HepG2 (cell line): ENCODE results near the gene JADE3. TPM values are rescaled to one million over a fixed set of nuclear protein-coding genes. Genes with fewer than 3 reads are reported as not detected.

Source experiments
- ATAC-seq: fragments of 200-7000 bp; cut with Tn5 transposase; 3 replicates; pipeline ENCODE4 v1.9.1; 2020; ENCODE audit warnings: mild to moderate bottlenecking, moderate library complexity
- BruUV-seq: library from RNA; stranded (reverse); fragments of 400-500 nt; replicated peaks from 2 replicates; lab custom pipeline; 2021; lab: Mats Ljungman, UMichigan
- CTCF ChIA-PET: fragments of 300-600 bp; formaldehyde crosslinking; extraction: SDS; loops from one replicate; lab custom pipeline; 2021; ENCODE audit warnings: low total read pairs, inconsistent platforms, low intra/inter-chr PET ratio; lab: Yijun Ruan, JAX
- POLR2A ChIA-PET: fragments of 350-600 bp; sonication (Branson Sonifier 250); formaldehyde crosslinking; loops from one replicate; lab custom pipeline; 2020; ENCODE audit warnings: antibody characterized with exemption, inconsistent platforms; lab: Yijun Ruan, JAX
- DNase-seq: peaks from one replicate; pipeline ENCODE4 v3.0.0-alpha.2; 2015; ENCODE audit warnings: low spot score
- FAIRE-seq: peaks from 3 replicates; lab custom pipeline; 2011; peaks lifted over from hg19 to GRCh38; lab: Jason Lieb, UNC
- H2AFZ ChIP-seq: one replicate; pipeline ENCODE4 v1.6.1; 2011; ENCODE audit warnings: low read length, inconsistent platforms
- H3K27ac ChIP-seq: fragments of 300-600 bp; 3 replicates; pipeline ENCODE4 v1.8.0; 2011; ENCODE audit warnings: mixed run types, mild to moderate bottlenecking, mixed read lengths, low read length, inconsistent platforms; ENCODE audit not compliant: insufficient read depth; ENCODE audit errors: extremely low read length
- H3K27me3 ChIP-seq, 2 experiments: fragments of 200-600 bp in 1 of 2; 2 replicates in 1 of 2; 3 replicates in 1 of 2; pipeline versions ENCODE4 v1.6.0 to v1.8.0; 2011; ENCODE audit warnings: low read length in 2 of 2, mild to moderate bottlenecking in 2 of 2, moderate library complexity in 2 of 2, inconsistent platforms in 1 of 2; ENCODE audit not compliant: insufficient read depth in 2 of 2, control insufficient read depth in 1 of 2
- H3K36me3 ChIP-seq, 2 experiments: fragments of 200-600 bp in 1 of 2; replicated peaks in 1 of 2; 2 replicates in 1 of 2; 3 replicates in 1 of 2; pipeline versions ENCODE4 v1.5.1 to v1.8.0; 2011; ENCODE audit warnings: low read length in 2 of 2, inconsistent platforms in 1 of 2; ENCODE audit not compliant: insufficient read depth in 2 of 2, control insufficient read depth in 1 of 2
- H3K4me1 ChIP-seq: 2 replicates; pipeline ENCODE4 v1.5.1; 2012; ENCODE audit warnings: low read length, inconsistent platforms; ENCODE audit not compliant: insufficient read depth
- H3K4me2 ChIP-seq: 2 replicates; pipeline ENCODE4 v1.6.0; 2011; ENCODE audit warnings: low read depth, low read length, inconsistent platforms
- H3K4me3 ChIP-seq, 3 experiments: fragments of 200-600 bp in 1 of 3; sonication (generic), shearing (Covaris generic) in 1 of 3; replicated peaks in 1 of 3; 2 replicates each; pipeline ENCODE4 v1.5.1; 2011 to 2016; ENCODE audit warnings: low read length in 3 of 3, inconsistent platforms in 2 of 3, low read depth in 2 of 3, mild to moderate bottlenecking in 2 of 3, control low read depth in 1 of 3, mixed read lengths in 1 of 3; ENCODE audit not compliant: insufficient read depth in 1 of 3
- H3K79me2 ChIP-seq: one replicate; pipeline ENCODE4 v1.6.1; 2011; ENCODE audit warnings: low read length, inconsistent platforms; ENCODE audit not compliant: insufficient read depth
- H3K9ac ChIP-seq: 2 replicates; pipeline ENCODE4 v1.6.0; 2011; ENCODE audit warnings: mild to moderate bottlenecking, low read depth, low read length, inconsistent platforms; ENCODE audit not compliant: insufficient read depth
- H3K9me3 ChIP-seq: 2 replicates; pipeline ENCODE4 v1.5.1; 2012; ENCODE audit warnings: mild to moderate bottlenecking, low read length
- H4K20me1 ChIP-seq: 2 replicates; pipeline ENCODE4 v1.6.0; 2011; ENCODE audit warnings: inconsistent platforms, mild to moderate bottlenecking, low read length, moderate library complexity; ENCODE audit not compliant: insufficient read depth
- ETV6 ChIP-seq: sonication (generic); formaldehyde crosslinking; conservative IDR thresholded peaks from 2 replicates; pipeline ENCODE4 v1.4.0; 2020; ENCODE audit warnings: missing genetic modification reagents
- FOXP1 ChIP-seq, 2 experiments: fragments of 450-650 bp in 1 of 2; IDR thresholded peaks; 2 replicates each; pipeline ENCODE4 v1.6.1; 2017 to 2018; ENCODE audit warnings: antibody characterized with exemption in 1 of 2
- HDAC2 ChIP-seq: sonication (generic); formaldehyde crosslinking; IDR thresholded peaks from 2 replicates; pipeline ENCODE4 v1.4.0; 2020; ENCODE audit warnings: missing genetic modification reagents
- HMG20B ChIP-seq: conservative IDR thresholded peaks from 2 replicates; pipeline ENCODE4 v1.6.1; 2016; ENCODE audit warnings: missing genetic modification reagents, missing compliant biosample characterization
- HNF4A ChIP-seq: sonication (generic); formaldehyde crosslinking; IDR thresholded peaks from 2 replicates; pipeline ENCODE4 v1.4.0; 2020; ENCODE audit warnings: missing genetic modification reagents
- KLF9 ChIP-seq: IDR thresholded peaks from 2 replicates; pipeline ENCODE4 v1.6.1; 2016; ENCODE audit warnings: low read depth
- NFIC ChIP-seq: IDR thresholded peaks from 2 replicates; pipeline ENCODE4 v1.6.1; 2012; ENCODE audit warnings: mild to moderate bottlenecking, low read length, inconsistent platforms
- NFKBIZ ChIP-seq: IDR thresholded peaks from 2 replicates; pipeline ENCODE4 v1.6.1; 2018; ENCODE audit warnings: missing genetic modification reagents, missing compliant biosample characterization
- NRL ChIP-seq: sonication (generic); formaldehyde crosslinking; IDR thresholded peaks from 2 replicates; pipeline ENCODE4 v1.5.0; 2020; ENCODE audit warnings: missing genetic modification reagents, mild to moderate bottlenecking, moderate library complexity, borderline replicate concordance
- POLR2A ChIP-seq, 2 experiments: IDR thresholded peaks; 2 replicates each; pipeline ENCODE4 v1.6.1; 2011; ENCODE audit warnings: low read depth in 2 of 2, low read length in 2 of 2, mild to moderate bottlenecking in 1 of 2, moderate library complexity in 1 of 2; ENCODE audit not compliant: insufficient read depth in 1 of 2
- PRMT3 ChIP-seq: sonication (generic); formaldehyde crosslinking; IDR thresholded peaks from 2 replicates; pipeline ENCODE4 v1.8.1; 2022; ENCODE audit warnings: low read depth, mild to moderate bottlenecking, moderate library complexity, missing genetic modification reagents, borderline replicate concordance
- RFXAP ChIP-seq: sonication (generic); formaldehyde crosslinking; IDR thresholded peaks from 2 replicates; pipeline ENCODE4 v1.4.0; 2020; ENCODE audit warnings: missing genetic modification reagents, borderline replicate concordance
- RXRB ChIP-seq: IDR thresholded peaks from 2 replicates; pipeline ENCODE4 v1.6.1; 2016; ENCODE audit warnings: borderline replicate concordance, missing genetic modification reagents, missing compliant biosample characterization
- SALL1 ChIP-seq: sonication (generic); formaldehyde crosslinking; IDR thresholded peaks from 2 replicates; pipeline ENCODE4 v1.8.0; 2022; ENCODE audit warnings: mild to moderate bottlenecking, missing genetic modification reagents
- SAP130 ChIP-seq: IDR thresholded peaks from 2 replicates; pipeline ENCODE4 v1.6.1; 2016; ENCODE audit warnings: low read depth
- SIX1 ChIP-seq: sonication (generic); formaldehyde crosslinking; IDR thresholded peaks from 2 replicates; pipeline ENCODE4 v1.4.0; 2020; ENCODE audit warnings: missing genetic modification reagents, borderline replicate concordance
- SOX6 ChIP-seq, 2 experiments: fragments of 450-650 bp in 1 of 2; sonication (generic) in 1 of 2; formaldehyde crosslinking in 1 of 2; IDR thresholded peaks; 2 replicates each; pipeline versions ENCODE4 v1.4.0 to v1.6.1; 2017 to 2020; ENCODE audit warnings: antibody characterized with exemption in 1 of 2, mild to moderate bottlenecking in 1 of 2, missing genetic modification reagents in 1 of 2
- TARDBP ChIP-seq: sonication (generic); formaldehyde crosslinking; IDR thresholded peaks from 2 replicates; pipeline ENCODE4 v1.8.0; 2022; ENCODE audit warnings: mild to moderate bottlenecking, missing genetic modification reagents
- TCF7 ChIP-seq: sonication (generic); IDR thresholded peaks from 2 replicates; pipeline ENCODE4 v1.6.1; 2016; ENCODE audit warnings: antibody characterized with exemption, low read depth
- TEAD2 ChIP-seq: sonication (generic); formaldehyde crosslinking; IDR thresholded peaks from 2 replicates; pipeline ENCODE4 v1.9.0; 2021; ENCODE audit warnings: missing genetic modification reagents
- ZMYM3 ChIP-seq: sonication (generic); formaldehyde crosslinking; IDR thresholded peaks from 2 replicates; pipeline ENCODE4 v1.5.1; 2020; ENCODE audit warnings: mild to moderate bottlenecking, missing genetic modification reagents
- WGBS: methylation state at CpG from one replicate; pipeline ENCODE4 v1.1.6; 2017; ENCODE audit warnings: low lambda C conversion rate; 5-methylcytosine and 5-hydroxymethylcytosine counted together
- in situ Hi-C: cut with HindIII; loops from 2 replicates; pipeline ENCODE4 v1.10.0; 2017; ENCODE audit warnings: low pct_unique_long_range_greater_than_20kb; ENCODE audit not compliant: extremely low pct_ligation_motif_present
- intact Hi-C: fragments of 100-400 bp; cut with micrococcal nuclease; formaldehyde crosslinking; loops from one replicate; pipeline ENCODE4 v1.10.0; 2022; ENCODE audit not compliant: unreplicated experiment
- polyA plus RNA-seq, 8 experiments: library from polyadenylated mRNA; depleted of rRNA in 3 of 8; stranded (reverse) in 7 of 8; unstranded in 1 of 8; fragments of >200 nt; fragmentation: Illumina TruSeq in 4 of 8; extraction: Trizol in 4 of 8; gene quantifications; 2 replicates each; pipeline versions ENCODE4 v1.2.1 to v1.2.3, GENCODE V29; 2011 to 2016; ENCODE audit warnings: low read depth in 4 of 8, missing spikeins in 1 of 8, mixed read lengths in 1 of 8; ENCODE audit not compliant: insufficient read depth in 1 of 8
- total RNA-seq, 5 experiments: library from RNA; depleted of rRNA; stranded (reverse); fragments of >200 nt; fragmentation: Illumina TruSeq; extraction: Trizol; gene quantifications; 2 replicates each; pipeline ENCODE4 v1.2.3, GENCODE V29; 2016; ENCODE audit warnings: low read depth in 1 of 5
- TF ChIP-seq, protein P1 (sequence below): sonication (generic); formaldehyde crosslinking; IDR thresholded peaks from 2 replicates; pipeline ENCODE4 v1.4.0; 2020; ENCODE audit warnings: missing genetic modification reagents
- TF ChIP-seq, protein P2 (sequence below): sonication (generic); formaldehyde crosslinking; IDR thresholded peaks from 2 replicates; pipeline ENCODE4 v1.8.0; 2022; ENCODE audit warnings: low read depth, missing genetic modification reagents

The JADE3 gene
- total and polyA plus RNA-seq, 2 of the 13 experiments (the other 11 are each of a cell fraction or from before 2014, with no cell fraction given), result 7.7 to 7.8 TPM

DNA sequence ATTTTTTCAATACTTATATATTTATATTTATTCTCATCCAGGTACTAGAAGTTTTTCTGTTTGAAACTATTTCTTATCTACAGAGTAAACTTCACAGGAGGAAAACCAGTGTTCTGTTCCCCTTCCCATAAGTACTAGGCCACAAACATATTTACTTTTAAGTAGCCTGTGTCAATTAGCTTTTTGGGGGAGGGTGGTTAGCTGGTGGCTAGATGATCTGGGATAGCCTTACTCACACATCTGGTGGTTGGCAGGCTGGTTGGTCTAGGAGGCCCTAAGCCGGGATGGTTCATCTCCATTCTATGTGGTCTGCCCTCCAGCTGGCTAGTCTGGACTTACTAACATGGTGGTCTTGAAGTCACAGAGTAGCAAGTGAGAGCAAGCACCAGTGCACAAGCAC lies 6.2 kb downstream of the JADE3 start:
- in situ Hi-C loops, result no loop called here
- Histone ChIP-seq H3K4me2 (peak overlapping the region; percentile 30), H2AFZ (no peak overlapping the region), H3K27me3 (no peaks in the 10 kb centered on the region), H3K4me1 (peaks cover 57% of the 10 kb centered on the region), H3K79me2 (peaks cover 93% of the 10 kb centered on the region), H3K4me3 (no peak overlapping the region), H4K20me1 (peaks cover 6% of the 10 kb centered on the region), H3K9me3 (no peaks in the 10 kb centered on the region), H3K27ac (no peak overlapping the region), H3K36me3 (no peaks in the 10 kb centered on the region), H3K9ac (no peak overlapping the region)
- 0% methylated on average over 1 of the region's 1 CpG for WGBS
- DNase-seq (peak; percentile 67), FAIRE-seq (peak; percentile 56), ATAC-seq (peak; percentile 79)
- ChIA-PET POLR2A (interaction anchor here (1.1 kb wide), 1 partner anchor 162 kb away, joined by 4 read pairs; no protein-coding TSS in a partner anchor), CTCF (no interaction called here)
- intact Hi-C loops, result no loop called here
- no TSS peak for BruUV-seq
- TF ChIP-seq SAP130 (peak; percentile 51; the same call in 1 of the 2 replicates), NFKBIZ (CRISPR knock-in tag) (no peak), ETV6 (CRISPR knock-in tag) (no peak), HDAC2 (CRISPR knock-in tag) (no peak), RFXAP (no peak), KLF9 (CRISPR knock-in tag) (no peak), TARDBP (CRISPR knock-in tag) (0 out of 2 replicates have a peak, but pooled peaks have one; percentile 38), NFIC (peak; percentile 29; the same call in 1 of the 2 replicates), PRMT3 (CRISPR knock-in tag) (no peak), FOXP1 (IDR thresholded peaks at IDR 0.05) (no peak), FOXP1 (CRISPR knock-in tag; IDR thresholded peaks at IDR 0.05) (peak; percentile 78; the same call in 1 of the 2 replicates), SALL1 (CRISPR knock-in tag) (peak; percentile 43), ZMYM3 (CRISPR knock-in tag) (no peak), TCF7 (peak; percentile 50), TEAD2 (CRISPR knock-in tag) (no peak), NRL (CRISPR knock-in tag) (no peak), POLR2A (IDR thresholded peaks at IDR 0.05; ENCODE audit: insufficient read depth in 1 of 2, low read depth in 2 of 2, low read length in 2 of 2) (no peak), HMG20B (CRISPR knock-in tag) (0 out of 2 replicates have a peak, but pooled peaks have one; percentile 40), SIX1 (0 out of 2 replicates have a peak, but pooled peaks have one; percentile 29), RXRB (CRISPR knock-in tag) (0 out of 2 replicates have a peak, but pooled peaks have one; percentile 18), SOX6 (IDR thresholded peaks at IDR 0.05) (no peak), SOX6 (CRISPR knock-in tag; IDR thresholded peaks at IDR 0.05) (peak; percentile 32; the same call in 1 of the 2 replicates), HNF4A (0 out of 2 replicates have a peak, but pooled peaks have one; percentile 24)
- TF ChIP-seq, protein P1, sequence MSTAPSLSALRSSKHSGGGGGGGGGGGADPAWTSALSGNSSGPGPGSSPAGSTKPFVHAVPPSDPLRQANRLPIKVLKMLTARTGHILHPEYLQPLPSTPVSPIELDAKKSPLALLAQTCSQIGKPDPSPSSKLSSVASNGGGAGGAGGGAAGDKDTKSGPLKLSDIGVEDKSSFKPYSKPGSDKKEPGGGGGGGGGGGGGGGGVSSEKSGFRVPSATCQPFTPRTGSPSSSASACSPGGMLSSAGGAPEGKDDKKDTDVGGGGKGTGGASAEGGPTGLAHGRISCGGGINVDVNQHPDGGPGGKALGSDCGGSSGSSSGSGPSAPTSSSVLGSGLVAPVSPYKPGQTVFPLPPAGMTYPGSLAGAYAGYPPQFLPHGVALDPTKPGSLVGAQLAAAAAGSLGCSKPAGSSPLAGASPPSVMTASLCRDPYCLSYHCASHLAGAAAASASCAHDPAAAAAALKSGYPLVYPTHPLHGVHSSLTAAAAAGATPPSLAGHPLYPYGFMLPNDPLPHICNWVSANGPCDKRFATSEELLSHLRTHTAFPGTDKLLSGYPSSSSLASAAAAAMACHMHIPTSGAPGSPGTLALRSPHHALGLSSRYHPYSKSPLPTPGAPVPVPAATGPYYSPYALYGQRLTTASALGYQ, result 0 out of 2 replicates have a peak, but pooled peaks have one; percentile 36
- TF ChIP-seq, protein P2, sequence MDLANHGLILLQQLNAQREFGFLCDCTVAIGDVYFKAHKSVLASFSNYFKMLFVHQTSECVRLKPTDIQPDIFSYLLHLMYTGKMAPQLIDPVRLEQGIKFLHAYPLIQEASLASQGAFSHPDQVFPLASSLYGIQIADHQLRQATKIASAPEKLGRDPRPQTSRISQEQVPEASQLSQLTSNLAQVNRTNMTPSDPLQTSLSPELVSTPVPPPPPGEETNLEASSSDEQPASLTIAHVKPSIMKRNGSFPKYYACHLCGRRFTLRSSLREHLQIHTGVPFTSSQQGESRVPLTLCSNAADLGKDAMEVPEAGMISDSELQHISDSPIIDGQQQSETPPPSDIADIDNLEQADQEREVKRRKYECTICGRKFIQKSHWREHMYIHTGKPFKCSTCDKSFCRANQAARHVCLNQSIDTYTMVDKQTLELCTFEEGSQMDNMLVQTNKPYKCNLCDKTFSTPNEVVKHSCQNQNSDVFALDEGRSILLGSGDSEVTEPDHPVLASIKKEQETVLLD (CRISPR knock-in tag), result no peak
